HG03439 (cell line): ENCODE measurements around the gene GNB3.

ENCODE experiments used
- ATAC-seq: cut with Tn5 transposase; IDR thresholded peaks from one replicate; pipeline ENCODE4 v1.9.1; 2021; ENCODE audit warnings: mild to moderate bottlenecking, moderate library complexity; ENCODE audit not compliant: unreplicated experiment

Gene GNB3

DNA sequence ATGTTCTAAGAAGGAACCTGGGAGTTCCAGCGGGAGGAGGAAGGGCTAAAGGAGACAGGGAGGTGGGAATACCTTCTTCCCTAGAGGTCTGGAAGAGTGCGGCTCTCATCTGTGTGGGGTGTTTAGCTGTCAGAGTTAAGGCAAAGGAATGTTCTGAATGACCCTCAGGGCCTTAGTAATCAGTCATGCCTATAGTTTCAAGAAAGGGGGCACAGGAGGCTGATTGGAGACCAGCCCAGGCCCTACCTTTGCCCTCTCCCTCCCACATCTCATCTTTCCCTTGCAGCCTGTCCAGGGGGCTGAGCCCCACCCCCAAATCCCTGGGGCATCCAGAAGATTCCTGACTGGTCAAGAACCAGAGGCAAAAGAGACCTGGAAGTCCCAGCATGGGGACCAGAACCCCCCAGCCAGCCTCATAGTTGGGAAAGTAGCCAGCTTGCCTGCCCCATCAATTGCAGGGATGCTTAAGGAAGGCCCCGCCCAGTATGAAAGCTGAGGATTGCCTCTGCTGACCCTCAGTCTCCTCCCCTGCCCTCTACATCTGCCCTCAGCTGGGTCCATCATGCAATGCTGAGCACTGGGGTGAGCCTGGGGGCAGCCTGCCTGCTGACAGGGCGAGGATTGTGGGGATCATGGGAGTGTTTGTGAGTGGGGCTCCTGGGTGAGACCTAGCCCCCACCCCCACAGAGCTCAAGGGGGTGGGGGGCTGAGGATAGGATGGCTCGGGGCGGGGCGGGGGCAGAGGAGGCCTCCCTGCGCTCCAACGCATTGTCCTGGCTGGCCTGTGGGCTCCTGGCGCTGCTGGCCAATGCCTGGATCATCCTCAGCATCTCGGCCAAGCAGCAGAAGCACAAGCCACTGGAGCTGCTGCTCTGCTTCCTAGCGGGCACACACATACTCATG, 17.3 kb upstream of the GNB3 start:
- ATAC-seq: no peak

DNA sequence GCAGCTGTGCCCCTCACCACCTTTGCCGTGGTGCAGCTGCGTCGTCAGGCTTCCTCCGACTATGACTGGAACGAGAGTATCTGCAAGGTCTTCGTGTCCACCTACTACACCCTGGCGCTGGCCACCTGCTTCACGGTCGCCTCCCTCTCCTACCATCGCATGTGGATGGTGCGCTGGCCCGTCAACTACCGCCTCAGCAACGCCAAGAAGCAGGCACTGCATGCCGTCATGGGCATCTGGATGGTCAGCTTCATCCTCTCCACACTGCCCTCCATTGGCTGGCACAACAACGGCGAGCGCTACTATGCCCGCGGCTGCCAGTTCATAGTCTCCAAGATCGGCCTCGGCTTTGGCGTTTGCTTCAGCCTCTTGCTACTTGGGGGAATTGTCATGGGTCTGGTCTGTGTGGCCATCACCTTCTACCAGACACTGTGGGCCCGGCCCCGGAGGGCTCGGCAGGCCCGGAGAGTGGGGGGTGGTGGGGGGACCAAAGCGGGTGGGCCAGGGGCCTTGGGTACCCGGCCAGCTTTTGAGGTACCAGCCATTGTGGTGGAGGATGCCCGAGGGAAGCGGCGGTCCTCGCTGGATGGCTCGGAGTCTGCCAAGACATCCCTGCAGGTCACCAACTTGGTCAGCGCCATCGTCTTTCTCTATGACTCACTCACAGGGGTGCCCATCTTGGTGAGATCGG, 16.5 kb upstream of the GNB3 start:
- ATAC-seq: no peak

DNA sequence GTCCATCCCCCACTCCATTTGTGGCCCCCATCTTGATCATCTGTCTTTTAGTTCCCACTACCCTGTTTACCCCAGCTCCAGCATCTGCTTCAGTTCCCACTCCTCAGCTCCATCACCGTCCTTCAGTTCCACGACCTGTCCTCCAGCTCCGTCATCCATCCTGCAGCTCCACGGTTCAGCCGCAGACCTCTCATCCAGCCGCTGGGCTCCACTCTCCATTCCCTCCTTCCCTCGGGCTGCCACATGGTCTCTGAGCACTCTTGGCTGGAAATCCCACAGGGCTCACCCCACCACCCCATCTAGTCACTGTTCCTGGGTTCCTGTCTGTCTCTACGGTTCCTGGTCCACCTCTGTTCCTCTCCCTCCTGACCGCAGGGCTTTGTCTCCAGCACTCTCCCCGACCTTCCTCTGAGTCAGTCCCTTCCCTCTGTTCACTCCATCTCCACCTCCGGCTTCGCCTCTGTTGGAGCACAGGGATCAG, 15.8 kb upstream of the GNB3 start:
- no peak for ATAC-seq

DNA sequence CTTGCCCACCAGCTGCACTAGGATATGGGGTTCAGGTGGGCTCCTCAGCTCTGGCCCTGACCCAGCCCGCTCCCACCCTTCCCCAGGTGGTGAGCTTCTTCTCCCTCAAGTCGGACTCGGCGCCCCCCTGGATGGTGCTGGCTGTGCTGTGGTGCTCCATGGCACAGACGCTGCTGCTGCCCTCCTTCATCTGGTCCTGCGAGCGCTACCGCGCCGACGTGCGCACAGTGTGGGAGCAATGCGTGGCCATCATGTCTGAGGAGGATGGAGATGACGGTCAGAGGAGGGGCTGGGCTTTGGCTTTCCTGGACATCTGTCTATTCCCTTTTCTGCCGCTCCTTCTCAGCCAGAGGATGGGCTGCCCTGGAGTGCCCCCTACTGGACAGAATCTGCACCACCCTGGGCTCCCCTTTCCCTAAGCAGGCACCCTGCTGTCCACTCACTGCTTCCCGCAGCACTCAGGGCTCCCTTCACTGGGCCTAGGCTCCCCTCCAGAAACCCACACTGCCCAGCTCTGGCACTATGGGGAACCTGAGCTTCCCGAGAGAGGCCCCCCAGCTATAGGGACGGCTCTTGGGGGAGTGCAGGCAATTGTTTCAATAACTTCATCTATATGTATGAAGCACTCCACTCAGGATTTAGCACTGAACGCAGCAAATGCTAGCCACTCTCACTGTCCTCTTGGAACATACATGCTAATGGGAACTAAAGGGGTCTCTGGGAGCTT, 15.2 kb upstream of the GNB3 start:
- ATAC-seq: no peak

DNA sequence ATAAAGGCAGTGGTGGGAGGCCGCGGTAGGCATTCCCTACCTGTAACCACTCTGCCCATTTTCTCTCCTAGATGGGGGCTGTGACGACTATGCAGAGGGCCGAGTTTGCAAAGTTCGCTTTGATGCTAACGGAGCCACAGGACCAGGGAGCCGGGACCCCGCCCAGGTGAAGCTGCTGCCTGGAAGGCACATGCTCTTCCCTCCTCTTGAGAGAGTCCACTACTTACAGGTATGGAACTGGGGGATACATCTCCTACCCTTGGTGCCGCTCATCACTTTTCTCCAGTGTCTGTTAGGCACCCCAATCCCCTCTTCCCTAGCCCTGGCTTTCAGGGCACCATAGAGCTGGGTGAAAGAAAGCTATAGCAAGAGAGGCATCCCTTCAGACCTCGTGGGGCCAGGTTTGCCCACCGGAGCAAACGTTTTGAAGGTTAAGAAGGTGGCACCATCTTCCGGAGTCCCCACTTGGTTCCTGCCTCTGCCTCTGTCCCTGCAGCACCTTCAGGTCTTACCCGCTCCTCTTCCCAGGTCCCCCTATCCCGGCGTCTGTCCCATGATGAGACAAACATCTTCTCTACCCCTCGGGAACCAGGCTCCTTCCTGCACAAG, 14.5 kb upstream of the GNB3 start:
- ATAC-seq: no peak

DNA sequence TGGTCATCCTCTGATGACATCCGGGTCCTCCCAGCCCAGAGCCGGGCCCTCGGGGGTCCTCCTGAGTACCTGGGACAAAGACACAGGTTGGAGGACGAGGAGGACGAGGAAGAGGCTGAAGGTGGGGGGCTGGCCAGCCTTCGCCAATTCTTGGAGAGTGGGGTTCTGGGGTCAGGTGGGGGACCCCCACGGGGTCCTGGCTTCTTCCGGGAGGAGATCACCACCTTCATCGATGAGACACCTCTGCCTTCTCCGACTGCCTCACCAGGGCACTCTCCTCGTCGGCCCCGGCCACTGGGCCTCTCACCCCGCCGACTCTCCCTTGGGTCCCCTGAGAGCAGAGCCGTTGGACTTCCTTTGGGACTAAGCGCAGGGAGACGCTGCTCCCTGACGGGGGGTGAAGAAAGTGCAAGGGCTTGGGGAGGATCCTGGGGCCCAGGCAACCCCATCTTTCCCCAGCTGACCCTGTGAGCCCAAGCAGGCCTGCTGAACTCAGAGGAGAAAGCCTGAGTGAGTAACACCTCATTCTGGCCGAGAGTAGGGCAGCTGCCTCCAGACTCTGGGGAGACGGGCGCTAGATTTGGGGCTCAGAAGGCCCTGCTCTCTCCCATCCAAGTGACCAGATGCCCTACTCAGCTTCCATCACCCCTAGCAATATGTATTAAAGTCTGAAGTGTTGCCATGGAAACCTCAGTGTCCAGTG, 13.8 kb upstream of the GNB3 start:
- ATAC-seq: no peak

DNA sequence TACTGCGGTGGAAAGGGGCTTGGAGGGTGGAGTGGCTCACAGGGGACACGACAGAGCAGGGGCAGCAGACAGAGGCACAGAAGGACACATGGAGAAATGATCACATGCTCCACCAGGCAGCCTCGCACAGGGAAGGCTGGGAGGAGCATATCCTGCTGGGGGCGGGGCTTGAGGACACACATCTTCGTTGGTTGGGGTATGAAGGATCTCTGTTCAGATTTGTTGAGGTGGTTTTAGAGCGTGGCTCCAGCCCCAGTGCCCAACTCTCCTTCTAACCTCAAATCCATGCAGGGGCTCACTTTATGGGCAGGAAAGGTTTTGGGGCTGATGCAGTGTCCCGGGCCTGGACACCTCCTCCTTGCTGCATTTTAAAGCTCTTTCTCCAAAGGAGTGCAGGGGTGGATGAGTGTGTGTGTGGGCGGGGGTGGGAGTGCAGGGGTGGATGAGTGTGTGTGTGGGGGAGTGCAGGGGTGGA, 13.3 kb upstream of the GNB3 start:
- ATAC-seq: no peak

DNA sequence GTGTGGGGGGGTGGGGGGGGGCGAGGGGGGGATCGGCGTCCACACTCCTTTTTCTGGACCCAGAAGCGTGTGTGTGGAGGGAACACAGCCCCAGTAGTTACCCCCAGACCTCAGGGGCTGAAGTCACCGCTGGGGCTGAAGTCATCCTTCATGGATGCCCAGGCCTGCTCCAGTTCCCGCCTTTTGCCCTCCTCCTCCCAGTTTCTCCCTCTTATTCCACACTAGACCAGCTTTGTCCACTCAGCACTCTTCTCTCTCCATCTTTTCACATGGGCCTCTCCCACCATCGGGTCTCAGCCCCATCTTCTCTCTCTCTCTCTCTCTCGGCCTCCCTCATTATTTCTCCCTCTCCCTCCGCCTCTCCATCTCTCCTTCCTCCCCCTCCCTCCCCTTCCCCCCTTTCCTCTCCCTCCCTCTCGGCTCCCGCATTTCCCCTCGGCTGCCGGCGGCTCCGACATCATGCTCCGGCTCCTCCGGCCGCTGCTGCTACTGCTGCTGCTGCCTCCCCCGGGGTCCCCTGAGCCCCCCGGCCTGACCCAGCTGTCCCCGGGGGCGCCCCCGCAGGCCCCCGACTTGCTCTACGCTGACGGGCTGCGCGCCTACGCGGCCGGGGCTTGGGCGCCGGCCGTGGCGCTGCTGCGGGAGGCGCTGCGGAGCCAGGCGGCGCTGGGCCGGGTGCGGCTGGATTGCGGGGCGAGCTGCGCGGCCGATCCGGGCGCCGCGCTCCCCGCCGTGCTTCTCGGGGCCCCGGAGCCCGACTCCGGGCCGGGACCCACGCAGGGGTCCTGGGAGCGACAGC, 12.5 kb upstream of the GNB3 start, which contains the start of gene P3H3:
Gene P3H3 (plus strand): TSS at position 426 of the 799 bp plus-strand sequence. CDS start 34 bp downstream, at position 460.
- ATAC-seq: no peak

DNA sequence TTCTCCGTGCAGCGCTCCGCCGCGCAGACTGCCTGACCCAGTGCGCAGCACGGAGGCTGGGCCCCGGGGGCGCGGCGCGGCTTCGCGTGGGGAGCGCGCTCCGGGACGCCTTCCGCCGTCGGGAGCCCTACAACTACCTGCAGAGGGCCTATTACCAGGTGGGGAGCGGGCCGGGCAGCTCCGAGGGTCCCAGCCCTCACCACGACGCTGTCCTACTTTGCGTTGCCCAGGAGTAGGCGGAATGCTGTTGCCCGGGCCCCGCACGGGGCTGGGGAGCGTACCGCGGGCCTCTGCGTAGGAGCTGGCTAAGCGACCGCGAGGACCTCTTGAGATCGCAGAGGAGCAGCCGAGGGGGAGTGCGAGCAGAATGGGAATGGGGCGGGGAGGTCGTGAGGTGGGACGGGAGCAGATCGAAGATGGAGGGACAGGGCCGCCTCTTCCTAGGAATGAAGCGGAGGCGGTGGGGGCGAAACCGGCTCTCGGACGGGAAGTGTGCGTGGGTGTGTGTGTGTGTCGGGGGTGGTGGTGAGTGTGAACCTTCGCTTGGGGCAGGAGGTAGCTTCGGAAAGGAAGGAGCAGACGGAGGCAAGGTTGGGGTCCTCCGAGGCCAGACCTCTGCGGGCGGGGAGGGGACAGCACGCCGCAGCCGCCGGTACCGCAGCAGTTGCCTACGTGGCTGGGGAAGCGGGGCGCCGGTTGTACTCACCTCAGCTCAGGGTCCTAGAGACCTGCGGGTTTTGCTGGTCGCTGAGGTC, 11.8 kb upstream of the GNB3 start:
- ATAC-seq: no peak

DNA sequence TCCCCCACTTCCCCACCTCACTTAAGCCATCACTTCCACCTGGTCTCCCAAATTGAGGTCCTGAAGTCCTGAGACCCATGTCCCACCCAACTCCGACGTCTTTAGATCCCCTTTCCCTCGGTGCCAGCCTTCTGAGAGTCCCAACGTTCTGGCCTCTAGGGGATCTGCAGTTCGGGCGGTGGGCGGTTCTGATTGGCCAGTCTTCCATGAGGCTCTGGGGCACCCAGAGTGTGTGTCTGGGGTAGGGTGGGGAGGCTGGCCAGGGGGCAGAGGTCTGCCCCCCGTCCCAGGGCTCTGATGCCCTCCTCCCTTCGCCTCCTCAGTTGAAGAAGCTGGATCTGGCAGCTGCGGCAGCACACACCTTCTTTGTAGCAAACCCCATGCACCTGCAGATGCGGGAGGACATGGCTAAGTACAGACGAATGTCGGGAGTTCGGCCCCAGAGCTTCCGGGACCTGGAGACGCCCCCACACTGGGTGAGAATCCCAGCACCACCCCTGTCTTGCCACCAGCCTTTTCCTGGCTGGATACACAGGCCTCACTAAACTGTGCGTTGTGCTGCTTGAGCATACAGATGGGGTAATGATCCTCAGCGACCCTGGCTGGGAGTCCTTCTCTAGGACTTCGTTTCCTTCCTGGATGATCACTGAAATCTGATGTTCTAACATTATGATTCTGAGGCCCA, 11.0 kb upstream of the GNB3 start:
- ATAC-seq: no peak

DNA sequence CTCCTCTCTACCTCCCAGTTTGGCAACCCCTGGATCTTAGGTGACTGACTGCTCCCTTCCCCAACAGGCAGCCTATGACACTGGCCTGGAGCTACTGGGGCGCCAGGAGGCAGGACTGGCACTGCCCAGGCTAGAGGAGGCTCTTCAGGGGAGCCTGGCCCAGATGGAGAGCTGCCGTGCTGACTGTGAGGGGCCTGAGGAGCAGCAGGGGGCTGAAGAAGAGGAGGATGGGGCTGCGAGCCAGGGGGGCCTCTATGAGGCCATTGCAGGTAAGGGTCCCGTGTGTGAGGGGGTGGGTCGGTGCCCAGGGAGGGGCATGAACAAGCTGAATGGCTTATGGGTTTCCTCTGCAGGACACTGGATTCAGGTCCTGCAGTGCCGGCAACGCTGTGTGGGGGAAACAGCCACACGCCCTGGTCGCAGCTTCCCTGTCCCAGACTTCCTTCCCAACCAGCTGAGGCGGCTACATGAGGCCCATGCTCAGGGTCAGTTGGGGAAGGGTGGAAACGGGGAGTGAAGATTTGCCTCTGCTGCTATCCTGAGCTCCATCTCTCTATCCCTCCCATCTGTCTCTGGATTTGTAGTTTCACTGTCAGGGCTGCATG, 10.3 kb upstream of the GNB3 start:
- no peak for ATAC-seq

DNA sequence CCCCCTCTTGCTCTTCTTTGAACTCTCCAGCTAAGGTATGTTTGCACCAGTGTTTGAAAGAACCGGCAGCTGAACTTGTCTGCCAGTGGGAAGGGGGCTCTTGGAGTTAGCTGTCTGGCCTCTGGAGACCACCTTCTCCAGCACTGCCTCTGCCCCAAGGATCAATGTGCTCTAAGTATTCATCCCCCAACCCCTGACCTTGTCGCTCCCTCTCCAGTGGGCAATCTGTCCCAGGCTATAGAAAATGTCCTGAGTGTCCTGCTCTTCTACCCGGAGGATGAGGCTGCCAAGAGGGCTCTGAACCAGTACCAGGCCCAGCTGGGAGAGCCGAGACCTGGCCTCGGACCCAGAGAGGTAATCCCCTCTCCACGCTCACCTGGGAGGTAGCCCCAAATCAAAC, 9.7 kb upstream of the GNB3 start:
- ATAC-seq: no peak

DNA sequence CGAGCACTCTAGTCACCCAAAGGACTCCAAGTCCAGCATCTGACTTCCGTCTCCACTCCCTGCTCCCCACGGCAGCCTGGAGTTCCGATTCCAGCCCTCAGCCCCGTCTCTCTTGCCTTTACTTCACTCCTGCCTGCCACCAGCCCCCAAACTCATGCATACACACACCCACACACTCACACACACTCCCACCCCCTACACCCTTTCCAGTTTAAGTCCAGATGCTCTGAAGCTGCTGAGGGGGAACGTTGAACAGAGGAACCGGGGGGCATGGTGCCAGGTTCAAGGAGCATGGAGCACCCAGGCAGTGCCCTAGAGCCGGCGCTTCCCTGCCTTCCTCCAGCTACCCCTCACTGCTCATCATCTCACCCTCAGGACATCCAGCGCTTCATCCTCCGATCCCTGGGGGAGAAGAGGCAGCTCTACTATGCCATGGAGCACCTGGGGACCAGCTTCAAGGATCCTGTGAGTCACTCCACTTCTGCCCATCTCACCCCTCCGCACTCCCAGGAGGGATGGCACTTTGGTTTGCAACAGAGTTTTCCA, 9.2 kb upstream of the GNB3 start:
- no peak for ATAC-seq

DNA sequence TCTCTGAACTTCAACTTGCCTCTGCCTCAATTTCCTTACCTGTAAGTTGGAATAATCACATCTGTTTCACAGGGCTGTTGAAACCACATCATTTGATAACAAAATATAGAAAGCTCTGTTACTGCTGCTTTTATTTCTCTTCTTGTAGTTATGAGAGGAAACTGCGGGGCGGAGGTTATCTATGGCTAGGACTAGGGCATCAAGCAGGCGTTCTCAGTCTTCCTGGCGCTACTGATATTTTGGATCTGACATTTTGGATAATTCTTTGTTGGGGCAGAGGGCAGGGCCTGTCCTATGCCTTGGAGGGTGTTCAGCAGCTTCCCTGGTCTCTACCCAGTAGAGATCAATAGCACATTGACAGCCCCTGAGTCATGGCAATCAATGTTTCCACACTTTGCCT, 8.6 kb upstream of the GNB3 start:
- ATAC-seq: no peak

DNA sequence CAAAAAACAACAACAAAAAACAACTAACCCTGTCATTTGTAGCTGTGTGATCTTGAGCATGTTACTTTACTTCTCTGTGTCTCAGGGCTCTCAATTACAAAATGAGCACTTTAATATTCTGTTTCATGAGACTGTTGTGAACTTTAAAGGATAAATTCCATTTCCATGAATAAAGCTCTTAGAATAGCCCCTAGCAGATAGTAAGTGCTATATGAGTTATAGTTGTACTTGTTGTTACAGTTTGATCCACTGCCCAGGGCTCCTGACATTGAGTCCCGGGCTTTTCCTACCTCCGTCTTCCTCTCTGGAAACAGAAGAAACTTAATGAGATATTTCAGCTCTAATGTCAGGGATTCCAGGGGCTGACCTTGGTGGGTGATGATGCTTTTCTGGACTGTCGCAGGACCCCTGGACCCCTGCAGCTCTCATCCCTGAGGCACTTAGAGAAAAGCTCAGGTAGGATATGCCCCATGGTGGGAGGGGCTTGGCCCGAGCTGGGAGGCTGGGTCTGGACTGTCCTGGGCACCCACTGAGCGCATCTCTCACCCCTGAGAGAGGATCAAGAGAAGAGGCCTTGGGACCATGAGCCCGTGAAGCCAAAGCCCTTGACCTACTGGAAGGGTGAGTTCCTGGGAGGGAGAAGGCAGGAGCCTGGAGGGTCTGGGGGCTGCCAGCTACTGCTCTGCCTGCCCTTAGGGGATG, 7.4 kb upstream of the GNB3 start:
- no peak for ATAC-seq

DNA sequence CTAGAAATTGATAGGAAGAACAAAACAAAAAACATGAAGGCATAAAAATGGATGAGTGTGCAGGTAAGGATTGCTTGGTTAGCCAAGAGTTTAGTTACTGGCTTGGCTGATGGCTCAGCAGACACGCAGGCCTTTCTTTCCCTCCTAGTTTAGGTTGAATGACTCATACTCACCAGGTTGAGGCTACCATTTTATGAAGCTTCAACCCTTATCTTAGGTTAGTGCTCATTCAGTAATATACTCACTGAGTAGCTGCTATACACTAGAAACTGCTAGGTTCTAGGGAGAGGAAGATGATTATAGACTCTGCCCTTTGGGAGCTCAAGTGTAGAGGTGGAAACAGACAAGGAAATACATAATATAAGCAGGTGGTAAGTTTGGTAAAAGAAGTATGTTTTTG, 6.5 kb upstream of the GNB3 start:
- no peak for ATAC-seq

DNA sequence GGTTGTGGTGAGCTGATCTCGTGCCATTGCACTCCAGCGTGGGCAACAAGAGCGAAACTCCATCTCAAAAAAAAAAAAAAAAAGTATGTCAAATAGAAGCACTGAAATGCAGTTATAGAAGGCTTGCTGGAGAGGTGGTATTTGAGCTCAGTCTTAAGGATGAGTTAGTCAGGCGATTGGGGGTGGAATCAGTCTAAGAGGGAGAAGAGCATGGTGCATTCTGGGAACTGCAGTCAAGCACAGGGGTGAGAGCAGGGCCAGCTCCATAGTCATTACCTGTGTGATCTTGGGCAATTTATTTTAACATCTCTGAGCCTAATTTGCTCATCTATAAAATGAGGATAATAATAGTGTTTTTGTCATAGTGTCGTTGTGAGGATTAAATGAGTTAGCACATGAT, 5.9 kb upstream of the GNB3 start:
- no peak for ATAC-seq
